Medulla oblongata (tissue), 1 donor: ENCODE measurements around the gene APBA1.

Source experiments
- DNase-seq: peaks from one replicate; pipeline ENCODE4 v3.0.0-alpha.2; 2015; ENCODE audit errors: extremely low spot score

Gene APBA1

GRCh38 chr9:69579032-69579758 lies 93.0 kb downstream of the APBA1 start:
- no peak for DNase-seq

GRCh38 chr9:69578026-69578425 lies 94.1 kb downstream of the APBA1 start:
- no peak for DNase-seq

- no peak for DNase-seq
Measured at GRCh38 chr9:69577123-69577522, 95.0 kb downstream of the APBA1 start.

GRCh38 chr9:69574057-69574456 lies 98.1 kb downstream of the APBA1 start:
- DNase-seq: no peak

- no peak for DNase-seq
Measured at GRCh38 chr9:69573651-69574050, 98.5 kb downstream of the APBA1 start.

GRCh38 chr9:69572611-69573010 lies 99.6 kb downstream of the APBA1 start:
- no peak for DNase-seq

GRCh38 chr9:69571032-69571431 lies 101.1 kb downstream of the APBA1 start:
- DNase-seq: no peak

- DNase-seq: no peak
Measured at GRCh38 chr9:69569738-69570451, 102.3 kb downstream of the APBA1 start.

- peak; percentile 29 for DNase-seq
Measured at GRCh38 chr9:69564557-69564956, 107.6 kb downstream of the APBA1 start.

GRCh38 chr9:69559126-69559525 lies 113.0 kb downstream of the APBA1 start:
- no peak for DNase-seq

- DNase-seq: no peak
Measured at GRCh38 chr9:69556707-69557106, 115.5 kb downstream of the APBA1 start.

- no peak for DNase-seq
Measured at GRCh38 chr9:69555802-69556201, 116.4 kb downstream of the APBA1 start.

- DNase-seq: no peak
Measured at GRCh38 chr9:69554945-69555344, 117.2 kb downstream of the APBA1 start.

GRCh38 chr9:69549310-69550202 lies 122.6 kb downstream of the APBA1 start:
- peak; percentile 73 for DNase-seq

- peak; percentile 65 for DNase-seq
Measured at GRCh38 chr9:69548681-69549080, 123.5 kb downstream of the APBA1 start.

- DNase-seq: peak; percentile 30
Measured at GRCh38 chr9:69546265-69546664, 125.9 kb downstream of the APBA1 start.

GRCh38 chr9:69542942-69543704 lies 129.0 kb downstream of the APBA1 start:
- DNase-seq: peak; percentile 60

GRCh38 chr9:69542058-69542457 lies 130.1 kb downstream of the APBA1 start:
- no peak for DNase-seq

GRCh38 chr9:69535911-69536310 lies 136.3 kb downstream of the APBA1 start:
- DNase-seq: no peak

GRCh38 chr9:69535286-69535832 lies 136.8 kb downstream of the APBA1 start:
- no peak for DNase-seq

- DNase-seq: no peak
Measured at GRCh38 chr9:69532396-69532795, 139.8 kb downstream of the APBA1 start.
